ENCODE data around the gene PYCR2. TPM values are rescaled to one million over a fixed set of nuclear protein-coding genes. Genes with fewer than 3 reads are reported as not detected.

Gene PYCR2
- total RNA-seq, 4 donors from 2014 or later: 23.0 to 35.1 (median 28.0) TPM

DNA sequence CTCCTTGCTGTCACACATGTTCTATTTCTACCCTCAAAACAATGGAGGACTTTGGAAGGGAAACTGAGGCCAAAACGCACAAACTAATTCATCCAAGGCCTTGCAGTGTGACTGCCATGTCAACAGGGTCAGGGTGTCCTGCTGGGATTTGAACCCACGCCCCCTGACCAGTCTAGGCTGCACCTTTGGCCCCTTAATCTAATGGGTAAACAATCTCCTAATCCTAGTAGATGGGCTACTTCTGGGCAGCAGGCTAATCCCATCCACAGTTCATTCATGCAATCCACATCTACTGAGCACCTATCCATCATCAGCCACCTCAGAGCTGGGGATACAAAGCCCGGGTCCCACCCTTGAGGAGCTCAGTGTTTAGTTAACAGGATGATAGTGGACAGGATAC, 34.0 kb upstream of the PYCR2 start:
- no peak for DNase-seq
- H3K9me3 ChIP-seq: no peaks in the 10 kb centered on the region
- H3K36me3 ChIP-seq: no peaks in the 10 kb centered on the region
- H3K4me3 ChIP-seq: no peak overlapping the region
- TF ChIP-seq POLR2A (IDR thresholded peaks at IDR 0.05) (no peak), CTCF (IDR thresholded peaks at IDR 0.05) (no peak)
- peaks cover 0 to 19% (median 2%) of the 10 kb centered on the region in 4 donors for H3K27me3 ChIP-seq
- peaks cover 0 to 4% (median 0%) of the 10 kb centered on the region in 3 donors for H3K4me1 ChIP-seq
- intact Hi-C loops (cut with DNase I): no loop called here
- H3K27ac ChIP-seq: no peak overlapping the region
- WGBS, 2 donors: 56 to 60% methylated on average over 2 to 3 of the region's 3 CpGs

- Histone ChIP-seq H3K36me3 (no peaks in the 10 kb centered on the region), H3K4me1 (no peaks in the 10 kb centered on the region), H3K27ac (no peak overlapping the region), H3K9me3 (no peaks in the 10 kb centered on the region), H3K27me3 (peaks cover 0 to 20% (median 0%) of the 10 kb centered on the region in 4 donors), H3K4me3 (no peak overlapping the region)
- intact Hi-C loops (cut with DNase I): no loop called here
- WGBS, 2 donors: 81 to 93% methylated on average over 1 of the region's 1 CpG
- TF ChIP-seq POLR2A (IDR thresholded peaks at IDR 0.05) (no peak), CTCF (IDR thresholded peaks at IDR 0.05) (no peak)
- DNase-seq: no peak
These were observed 30.7 kb upstream of the PYCR2 start for GRCh38 chr1:225954753-225955152.

DNA sequence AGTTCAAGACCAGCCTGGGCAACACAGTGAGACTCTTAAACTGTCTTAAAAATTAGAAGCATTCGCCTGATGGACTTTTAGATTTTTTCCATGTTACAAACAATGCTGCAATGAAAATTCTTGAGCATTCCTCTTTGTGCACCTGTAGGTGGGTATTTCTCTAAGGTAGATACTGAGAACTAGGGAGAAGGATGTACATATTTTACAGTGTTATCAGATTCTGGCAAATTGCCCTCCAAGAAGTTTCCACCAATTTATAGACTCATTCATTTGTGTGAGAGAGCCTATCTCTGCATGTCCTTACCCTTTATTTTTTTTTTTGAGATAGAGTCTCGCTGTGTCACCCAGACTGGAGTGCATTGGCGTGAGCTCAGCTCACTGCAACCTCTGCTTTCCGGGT, 29.3 kb upstream of the PYCR2 start:
- Histone ChIP-seq H3K4me1 (no peaks in the 10 kb centered on the region), H3K27me3 (peaks cover 0 to 28% (median 0%) of the 10 kb centered on the region in 4 donors), H3K9me3 (no peaks in the 10 kb centered on the region), H3K27ac (no peak overlapping the region), H3K4me3 (no peak overlapping the region), H3K36me3 (no peaks in the 10 kb centered on the region)
- DNase-seq: no peak
- no peak for TF ChIP-seq POLR2A (IDR thresholded peaks at IDR 0.05)
- TF ChIP-seq CTCF (IDR thresholded peaks at IDR 0.05): no peak
- intact Hi-C loops (cut with DNase I): no loop called here
- 96 to 100% methylated on average over 3 to 4 of the region's 4 CpGs for WGBS, 2 donors

DNA sequence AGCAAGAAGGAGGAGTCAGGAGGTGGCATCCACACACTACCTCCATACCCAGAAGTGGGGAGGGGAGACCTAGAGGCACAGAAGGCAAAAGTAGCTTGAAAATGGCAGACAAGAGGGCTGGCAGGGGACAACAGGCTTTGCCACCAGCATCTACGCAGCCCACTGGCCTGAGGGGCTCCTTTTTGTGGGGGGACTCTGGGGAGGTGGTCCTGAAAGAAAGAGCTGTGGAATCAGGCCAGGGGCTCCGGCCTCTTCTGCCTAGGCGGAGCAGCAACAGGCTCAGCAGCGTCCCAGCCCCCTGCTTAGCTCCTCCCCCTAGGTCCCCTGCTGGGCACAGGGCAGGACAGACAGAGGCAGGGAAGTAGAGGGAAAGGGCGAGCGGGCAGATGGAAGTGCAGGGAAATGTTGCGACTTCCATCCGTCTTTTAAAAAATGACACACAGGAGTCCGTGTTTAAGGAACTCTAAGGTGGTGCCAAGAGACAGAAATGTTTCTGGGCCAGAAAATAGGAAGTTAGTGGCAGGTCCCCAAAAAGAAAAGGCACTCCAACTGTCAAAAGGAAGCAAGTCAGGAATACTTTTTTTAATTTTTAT, 27.0 kb upstream of the PYCR2 start:
- no peak overlapping the region for H3K27ac ChIP-seq
- H3K9me3 ChIP-seq: no peaks in the 10 kb centered on the region
- no peak overlapping the region for H3K4me3 ChIP-seq
- H3K4me1 ChIP-seq: no peaks in the 10 kb centered on the region
- intact Hi-C loops (cut with DNase I): no loop called here
- no peak for DNase-seq
- H3K36me3 ChIP-seq: no peaks in the 10 kb centered on the region
- peaks cover 0 to 28% (median 0%) of the 10 kb centered on the region in 4 donors for H3K27me3 ChIP-seq
- 68 to 69% methylated on average over 6 to 7 of the region's 9 CpGs for WGBS, 2 donors
- TF ChIP-seq POLR2A (IDR thresholded peaks at IDR 0.05) (no peak), CTCF (IDR thresholded peaks at IDR 0.05) (no peak)

DNA sequence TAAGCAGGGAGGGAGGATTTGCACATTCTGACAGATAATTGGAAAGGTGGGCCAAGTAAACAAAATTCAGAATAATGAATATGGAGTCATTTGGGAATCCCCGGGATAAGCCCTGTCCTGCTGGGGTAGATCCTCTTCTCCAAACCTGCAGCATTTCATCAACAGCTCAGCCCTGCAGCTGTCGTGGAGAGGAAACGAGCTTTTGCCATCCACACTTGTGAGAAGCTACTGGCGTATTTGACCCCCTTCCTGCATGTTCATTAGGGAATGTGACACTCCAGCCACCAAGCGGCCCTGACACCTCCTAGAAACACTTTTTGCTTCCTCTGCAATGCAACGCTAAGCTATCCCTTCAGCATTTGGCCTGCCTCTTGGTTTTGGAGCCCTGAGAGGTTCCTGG, 25.0 kb upstream of the PYCR2 start:
- TF ChIP-seq POLR2A (IDR thresholded peaks at IDR 0.05) (no peak), CTCF (IDR thresholded peaks at IDR 0.05) (no peak)
- no peak overlapping the region for H3K27ac ChIP-seq
- DNase-seq: no peak
- peaks cover 0 to 8% (median 6%) of the 10 kb centered on the region in 3 donors for H3K4me1 ChIP-seq
- H3K27me3 ChIP-seq: peaks cover 0 to 23% (median 0%) of the 10 kb centered on the region in 4 donors
- H3K36me3 ChIP-seq: no peaks in the 10 kb centered on the region
- H3K9me3 ChIP-seq: no peaks in the 10 kb centered on the region
- intact Hi-C loops (cut with DNase I): no loop called here
- WGBS, 2 donors: 47 to 55% methylated on average over 5 to 6 of the region's 6 CpGs
- no peak overlapping the region for H3K4me3 ChIP-seq
